K562 (cell line): ENCODE measurements around the gene SLX9. TPM values are rescaled to one million over a fixed set of nuclear protein-coding genes. Genes with fewer than 3 reads are reported as not detected.
A peak's percentile ranks its signal among the peaks of the same experiment; 100 is the strongest.

Experiments used
- ARID1B ChIP-seq: fragments of 450-650 bp; IDR thresholded peaks from 2 replicates; pipeline ENCODE4 v1.6.1; 2016; ENCODE audit warnings: antibody characterized with exemption, mild to moderate bottlenecking, inconsistent platforms
- BACH1 ChIP-seq: fragments of 200-800 bp; sonication (Bioruptor generic); IDR thresholded peaks from 2 replicates; pipeline ENCODE4 v1.6.1; 2016; ENCODE audit warnings: missing genetic modification characterization, missing compliant biosample characterization
- BCL6 ChIP-seq: fragments of 250-450 bp; sonication (Bioruptor Pico); IDR thresholded peaks from 2 replicates; pipeline ENCODE4 v1.4.0; 2020
- C11orf30 ChIP-seq: fragments of 450-650 bp; IDR thresholded peaks from 2 replicates; pipeline ENCODE4 v1.6.1; 2016; ENCODE audit warnings: low read depth, mild to moderate bottlenecking
- CBFA2T2 ChIP-seq: fragments of 450-650 bp; conservative IDR thresholded peaks from 2 replicates; pipeline ENCODE4 v1.6.1; 2017; ENCODE audit warnings: mild to moderate bottlenecking
- CCNT2 ChIP-seq: IDR thresholded peaks from 2 replicates; pipeline ENCODE4 v1.6.1; 2011; ENCODE audit warnings: borderline replicate concordance, low read depth, mild to moderate bottlenecking, moderate library complexity, mixed read lengths, low read length; ENCODE audit not compliant: insufficient read length; ENCODE audit errors: extremely low read depth
- CHD2 ChIP-seq: IDR thresholded peaks from 2 replicates; pipeline ENCODE4 v1.6.1; 2011; ENCODE audit warnings: low read depth, low read length
- CREM ChIP-seq: IDR thresholded peaks from 2 replicates; pipeline ENCODE4 v1.6.1; 2014; ENCODE audit warnings: antibody characterized with exemption, low read depth
- ETV6 ChIP-seq, 3 experiments: fragments of 150-350 bp in 1 of 3; sonication (generic) in 1 of 3; formaldehyde crosslinking in 1 of 3; IDR thresholded peaks; 2 replicates each; pipeline versions ENCODE4 v1.6.1 to v1.8.0; 2014 to 2022; ENCODE audit warnings: borderline replicate concordance in 2 of 3, low read depth in 2 of 3, antibody characterized with exemption in 1 of 3, low read length in 1 of 3, mild to moderate bottlenecking in 1 of 3, missing genetic modification reagents in 1 of 3
- GABPB1 ChIP-seq: sonication (generic); formaldehyde crosslinking; IDR thresholded peaks from 2 replicates; pipeline ENCODE4 v1.8.0; 2022; ENCODE audit warnings: mild to moderate bottlenecking, missing genetic modification reagents
- HLTF ChIP-seq: fragments of 450-650 bp; IDR thresholded peaks from 2 replicates; pipeline ENCODE4 v1.6.1; 2016
- JUN ChIP-seq, 2 experiments: sonication (generic) in 1 of 2; formaldehyde crosslinking in 1 of 2; IDR thresholded peaks; 2 replicates each; pipeline versions ENCODE4 v1.6.1 to v1.8.0; 2012 to 2022; ENCODE audit warnings: borderline replicate concordance in 2 of 2, mild to moderate bottlenecking in 2 of 2, improper control_type of control experiment in 1 of 2, low read depth in 1 of 2, low read length in 1 of 2, missing genetic modification reagents in 1 of 2
- KLF13 ChIP-seq: fragments of 450-650 bp; IDR thresholded peaks from 2 replicates; pipeline ENCODE4 v1.6.1; 2016; ENCODE audit warnings: missing genetic modification characterization, low read depth, mild to moderate bottlenecking, missing compliant biosample characterization, moderate library complexity, borderline replicate concordance
- MXD1 ChIP-seq: fragments of 250-450 bp; sonication (Bioruptor Pico); IDR thresholded peaks from 2 replicates; pipeline ENCODE4 v1.8.0; 2021; ENCODE audit warnings: borderline replicate concordance, mild to moderate bottlenecking, moderate library complexity; ENCODE audit not compliant: poor library complexity, severe bottlenecking
- NFIC ChIP-seq: fragments of 450-650 bp; IDR thresholded peaks from 2 replicates; pipeline ENCODE4 v1.6.1; 2017; ENCODE audit warnings: mild to moderate bottlenecking, inconsistent platforms
- OTX1 ChIP-seq: fragments of 450-650 bp; formaldehyde crosslinking; IDR thresholded peaks from 2 replicates; pipeline ENCODE4 v1.4.0; 2022; ENCODE audit warnings: mild to moderate bottlenecking
- POLR3G ChIP-seq: IDR thresholded peaks from 2 replicates; pipeline ENCODE4 v1.6.1; 2011; ENCODE audit not compliant: insufficient read length, insufficient replicate concordance; ENCODE audit errors: extremely low read depth
- PPARD ChIP-seq: fragments of 250-450 bp; sonication (Bioruptor Pico); IDR thresholded peaks from 2 replicates; pipeline ENCODE4 v1.8.0; 2022; ENCODE audit warnings: inconsistent platforms, mild to moderate bottlenecking, moderate library complexity
- RERE ChIP-seq: sonication (generic); formaldehyde crosslinking; IDR thresholded peaks from 2 replicates; pipeline ENCODE4 v1.8.0; 2023; ENCODE audit warnings: missing genetic modification reagents, mild to moderate bottlenecking, borderline replicate concordance
- SNRNP70 ChIP-seq: fragments of 200-400 bp; formaldehyde crosslinking; optimal IDR thresholded peaks from 2 replicates; pipeline ENCODE3; 2017; ENCODE audit warnings: low read depth, low read length
- ZNF212 ChIP-seq: fragments of 450-650 bp; formaldehyde crosslinking; IDR thresholded peaks from 2 replicates; pipeline ENCODE4 v1.4.0; 2020; ENCODE audit warnings: mild to moderate bottlenecking
- ZNF324 ChIP-seq: fragments of 250-450 bp; sonication (Bioruptor Pico); IDR thresholded peaks from 2 replicates; pipeline ENCODE4 v1.4.0; 2020; ENCODE audit warnings: mild to moderate bottlenecking
- ZNF644 ChIP-seq: fragments of 200-800 bp; sonication (Bioruptor generic); IDR thresholded peaks from 2 replicates; pipeline ENCODE4 v1.6.1; 2016; ENCODE audit warnings: low read depth, missing genetic modification characterization, missing compliant biosample characterization
- ZNF785 ChIP-seq: fragments of 250-450 bp; sonication (Bioruptor Pico); IDR thresholded peaks from 2 replicates; pipeline ENCODE4 v1.4.0; 2020; ENCODE audit warnings: mild to moderate bottlenecking
- polyA plus RNA-seq, 8 experiments: library from polyadenylated mRNA; depleted of rRNA in 4 of 8; stranded (reverse) in 5 of 8; unstranded in 3 of 8; fragments of >200 nt; fragmentation: Nextera tagmentation in 2 of 8; fragmentation: Illumina TruSeq in 1 of 8; extraction: Ambion mirVana in 2 of 8; extraction: Trizol in 1 of 8; gene quantifications; 2 replicates each; pipeline versions ENCODE4 v1.2.1 to v1.2.3, GENCODE V29; 2011 to 2014; ENCODE audit warnings: inconsistent platforms in 1 of 8, missing spikeins in 1 of 8
- total RNA-seq, 7 experiments: library from RNA; depleted of rRNA in 6 of 7; stranded (reverse); fragments of >200 nt in 6 of 7; fragmentation: Illumina TruSeq in 2 of 7; extraction: Trizol in 2 of 7; gene quantifications; 2 replicates each; pipeline versions ENCODE4 v1.2.1 to v1.2.3, GENCODE V29; 2011 to 2021; ENCODE audit warnings: low replicate concordance in 1 of 7

SLX9 gene
- total and polyA plus RNA-seq, 9 of the 15 experiments (the other 6 are each of a cell fraction or from before 2014, with no cell fraction given), result 1.2 to 75.5 (median 16.5) TPM

- TF ChIP-seq ZNF212 (0 out of 2 replicates have a peak, but pooled peaks have one; percentile 51), CREM (peak; percentile 64), HLTF (no peak), CCNT2 (peak; percentile 89), BACH1 (tag) (no peak), RERE (no peak), POLR3G (no peak), ZNF324 (CRISPR knock-in tag) (no peak), BCL6 (CRISPR knock-in tag) (no peak), ZNF644 (no peak), ZNF785 (CRISPR knock-in tag) (no peak), CHD2 (peak; percentile 49), ARID1B (peak; percentile 44; the same call in 1 of the 2 replicates), C11orf30 (peak; percentile 96), JUN (IDR thresholded peaks at IDR 0.05; ENCODE audit: borderline replicate concordance, low read depth, low read length) (peak; percentile 75; the same call in 1 of the 2 replicates), JUN (CRISPR knock-in tag; IDR thresholded peaks at IDR 0.05; ENCODE audit: borderline replicate concordance) (no peak), MXD1 (CRISPR knock-in tag) (peak; percentile 94), SNRNP70 (no peak), OTX1 (CRISPR knock-in tag) (peak; percentile 88; the same call in 1 of the 2 replicates), NFIC (peak; percentile 74), PPARD (CRISPR knock-in tag) (no peak), KLF13 (tag) (peak; percentile 18; the same call in 1 of the 2 replicates), ETV6 (IDR thresholded peaks at IDR 0.05; ENCODE audit: borderline replicate concordance in 1 of 2, low read depth in 2 of 2, low read length in 1 of 2) (peak in 1 of 2 experiments; percentile 57; a peak in 1 of 4 replicates), ETV6 (CRISPR knock-in tag; IDR thresholded peaks at IDR 0.05; ENCODE audit: borderline replicate concordance) (0 out of 2 replicates have a peak, but pooled peaks have one; percentile 47), CBFA2T2 (no peak), GABPB1 (CRISPR knock-in tag) (peak; percentile 100)
These were observed at the start of gene SLX9 (continued) for GRCh38 chr21:44939532-44940115.
